Activated CD4-positive, alpha-beta T cell treated with anti-CD3 and anti-CD28 coated beads, Interleukin-2, amount 50 U/mL, for 24 hours (primary cell): ENCODE data around the gene CD200.

Experiments
- DNase-seq, 2 donors: peaks; one replicate each; pipeline ENCODE4 v3.0.0-alpha.2; 2020; ENCODE audit warnings: low read depth in 1 of 2, low spot score in 1 of 2

Gene CD200

GRCh38 chr3:112407888-112408702 lies 75.1 kb downstream of the CD200 start:
- no peak for DNase-seq

- no peak for DNase-seq
Measured at GRCh38 chr3:112409041-112409440, 76.1 kb downstream of the CD200 start.

GRCh38 chr3:112411425-112411824 lies 78.5 kb downstream of the CD200 start:
- DNase-seq, result no peak
